ENCODE data around the gene ZNF8. TPM values are rescaled to one million over a fixed set of nuclear protein-coding genes. Genes with fewer than 3 reads are reported as not detected.

Gene ZNF8
- total RNA-seq, 3 donors from 2014 or later = 4.2 to 10.8 (median 9.2) TPM

GRCh38 chr19:58277748-58278540, 811 bp upstream of the ZNF8 start:
- Histone ChIP-seq H3K27ac (peak overlapping the region; percentile 87 to 88), H3K4me3 (peak overlapping the region; percentile 94 to 95 (median 94)), H3K4me1 (no peaks in the 10 kb centered on the region), H3K27me3 (no peaks in the 10 kb centered on the region), H3K9me3 (peaks cover 35 to 56% of the 10 kb centered on the region in 2 donors), H3K36me3 (no peaks in the 10 kb centered on the region)
- TF ChIP-seq POLR2AphosphoS5 (IDR thresholded peaks at IDR 0.05) (no peak), CTCF (IDR thresholded peaks at IDR 0.05) (no peak), POLR2A (IDR thresholded peaks at IDR 0.05) (no peak)
- intact Hi-C loops (cut with DNase I; ENCODE audit: low total_unique reads) = no loop called here
- no peak for DNase-seq (ENCODE audit: low spot score in 2 of 2)

GRCh38 chr19:58279042-58279924, 528 bp downstream of the ZNF8 start:
- TF ChIP-seq POLR2AphosphoS5 (IDR thresholded peaks at IDR 0.05) = no peak
- TF ChIP-seq POLR2A (IDR thresholded peaks at IDR 0.05) = no peak
- TF ChIP-seq CTCF (IDR thresholded peaks at IDR 0.05) = no peak
- peak; percentile 33 to 57 for DNase-seq (ENCODE audit: low spot score in 2 of 2)
- H3K4me3 ChIP-seq = peak overlapping the region; percentile 94 to 95 (median 94)
- peak overlapping the region; percentile 87 to 88 for H3K27ac ChIP-seq
- no peaks in the 10 kb centered on the region for H3K36me3 ChIP-seq
- peaks cover 22 to 54% of the 10 kb centered on the region in 2 donors for H3K9me3 ChIP-seq
- intact Hi-C loops (cut with DNase I; ENCODE audit: low total_unique reads) = no loop called here
- H3K4me1 ChIP-seq = no peaks in the 10 kb centered on the region
- no peaks in the 10 kb centered on the region for H3K27me3 ChIP-seq

- no peaks in the 10 kb centered on the region for H3K4me1 ChIP-seq
- H3K27ac ChIP-seq = no peak overlapping the region
- peak overlapping the region; percentile 94 to 95 (median 94) for H3K4me3 ChIP-seq
- peaks cover 16 to 54% of the 10 kb centered on the region in 2 donors for H3K9me3 ChIP-seq
- intact Hi-C loops (cut with DNase I; ENCODE audit: low total_unique reads) = no loop called here
- no peak for TF ChIP-seq POLR2AphosphoS5 (IDR thresholded peaks at IDR 0.05)
- H3K36me3 ChIP-seq = no peaks in the 10 kb centered on the region
- DNase-seq (ENCODE audit: low spot score in 2 of 2) = no peak
- H3K27me3 ChIP-seq = no peaks in the 10 kb centered on the region
Measured at GRCh38 chr19:58279925-58280316, 1.2 kb downstream of the ZNF8 start.

GRCh38 chr19:58284199-58284598, 5.4 kb downstream of the ZNF8 start:
- no peaks in the 10 kb centered on the region for H3K4me1 ChIP-seq
- H3K4me3 ChIP-seq = no peak overlapping the region
- DNase-seq (ENCODE audit: low spot score in 2 of 2) = no peak
- H3K9me3 ChIP-seq = peaks cover 9 to 53% of the 10 kb centered on the region in 2 donors
- peaks cover 19% of the 10 kb centered on the region for H3K36me3 ChIP-seq
- no peak for TF ChIP-seq POLR2A (IDR thresholded peaks at IDR 0.05)
- no peak for TF ChIP-seq POLR2AphosphoS5 (IDR thresholded peaks at IDR 0.05)
- no peak for TF ChIP-seq CTCF (IDR thresholded peaks at IDR 0.05)
- no peak overlapping the region for H3K27ac ChIP-seq
- intact Hi-C loops (cut with DNase I; ENCODE audit: low total_unique reads) = no loop called here
- H3K27me3 ChIP-seq = no peaks in the 10 kb centered on the region

- H3K36me3 ChIP-seq = peaks cover 20% of the 10 kb centered on the region
- no peak overlapping the region for H3K27ac ChIP-seq
- TF ChIP-seq POLR2AphosphoS5 (IDR thresholded peaks at IDR 0.05) (no peak), CTCF (IDR thresholded peaks at IDR 0.05) (no peak), POLR2A (IDR thresholded peaks at IDR 0.05) (no peak)
- H3K27me3 ChIP-seq = no peaks in the 10 kb centered on the region
- H3K9me3 ChIP-seq = peaks cover 32 to 78% of the 10 kb centered on the region in 2 donors
- intact Hi-C loops (cut with DNase I; ENCODE audit: low total_unique reads) = no loop called here
- no peak for DNase-seq (ENCODE audit: low spot score in 2 of 2)
- no peaks in the 10 kb centered on the region for H3K4me1 ChIP-seq
- no peak overlapping the region for H3K4me3 ChIP-seq
Measured at GRCh38 chr19:58291943-58292342, 13.2 kb downstream of the ZNF8 start.
